ENCODE results near the gene MINAR1.
"Not testable (repeated sequence)": the region's sequence is repeated elsewhere in the genome, so short reads cannot be mapped to it uniquely, and the experiment has no call there.

The MINAR1 gene, protein sequence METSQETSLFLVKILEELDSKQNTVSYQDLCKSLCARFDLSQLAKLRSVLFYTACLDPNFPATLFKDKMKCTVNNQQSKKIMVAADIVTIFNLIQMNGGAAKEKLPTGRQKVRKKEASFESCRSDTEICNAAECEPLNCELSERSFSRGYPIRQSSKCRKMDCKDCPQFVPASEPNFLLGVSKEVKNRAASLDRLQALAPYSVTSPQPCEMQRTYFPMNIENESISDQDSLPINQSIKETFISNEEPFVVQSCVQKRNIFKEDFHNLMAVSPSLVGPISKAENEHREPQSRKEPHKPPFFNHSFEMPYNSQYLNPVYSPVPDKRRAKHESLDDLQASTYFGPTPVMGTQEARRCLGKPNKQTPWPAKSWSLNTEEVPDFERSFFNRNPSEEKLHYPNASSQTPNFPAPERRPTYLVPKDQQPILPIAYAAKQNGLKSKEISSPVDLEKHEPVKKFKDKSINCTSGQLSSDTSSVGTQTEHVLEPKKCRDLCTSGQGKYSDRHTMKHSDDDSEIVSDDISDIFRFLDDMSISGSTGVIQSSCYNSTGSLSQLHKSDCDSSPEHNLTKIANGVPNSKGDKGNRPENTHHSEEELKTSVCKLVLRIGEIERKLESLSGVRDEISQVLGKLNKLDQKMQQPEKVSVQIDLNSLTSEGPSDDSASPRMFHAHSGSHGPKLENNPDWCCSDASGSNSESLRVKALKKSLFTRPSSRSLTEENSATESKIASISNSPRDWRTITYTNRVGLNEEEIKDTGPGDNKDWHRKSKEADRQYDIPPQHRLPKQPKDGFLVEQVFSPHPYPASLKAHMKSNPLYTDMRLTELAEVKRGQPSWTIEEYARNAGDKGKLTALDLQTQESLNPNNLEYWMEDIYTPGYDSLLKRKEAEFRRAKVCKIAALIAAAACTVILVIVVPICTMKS

DNA sequence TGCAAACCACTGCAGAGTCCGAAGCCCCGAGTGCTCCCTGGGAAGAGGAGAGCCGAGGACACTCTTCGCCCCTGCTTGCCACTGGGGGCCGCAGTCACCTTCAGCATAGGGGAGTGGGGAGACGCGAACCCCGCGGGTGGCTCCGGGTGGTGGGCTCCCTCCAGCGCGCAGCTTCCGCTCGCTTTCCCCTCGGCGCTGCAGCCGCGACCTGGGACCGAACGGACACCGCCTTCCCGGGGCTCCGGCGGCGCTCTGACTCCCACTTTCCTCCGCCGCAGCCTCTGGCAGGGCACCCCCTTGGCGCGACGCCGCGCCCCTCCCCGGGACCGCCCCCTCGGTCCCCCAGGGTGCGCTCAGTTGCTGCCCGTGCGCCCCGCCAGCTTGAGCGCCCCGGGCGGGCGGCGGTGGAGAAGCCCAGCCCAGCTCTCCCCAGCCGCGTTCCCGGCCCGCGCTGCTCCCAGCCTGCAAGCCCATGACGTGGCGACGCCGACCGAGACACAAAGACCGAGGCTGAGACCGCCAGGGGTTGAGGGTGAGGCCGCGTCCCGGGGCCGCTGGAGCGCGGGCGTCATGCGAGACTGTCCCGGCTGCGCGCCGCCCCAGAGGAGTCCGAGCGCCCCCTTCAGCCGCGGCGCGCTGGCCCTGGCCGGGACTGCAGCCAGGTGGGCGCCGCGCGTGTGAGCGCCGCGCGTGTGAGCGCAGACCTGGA, at the start of gene MINAR1:
MINAR1 (plus strand) TSS at position 701 of the 709 bp plus-strand sequence. CDS start 23,812 bp downstream, outside the sequence.
- peak; percentile 8 to 14 for DNase-seq (ENCODE audit: low read depth in 2 of 2)

DNA sequence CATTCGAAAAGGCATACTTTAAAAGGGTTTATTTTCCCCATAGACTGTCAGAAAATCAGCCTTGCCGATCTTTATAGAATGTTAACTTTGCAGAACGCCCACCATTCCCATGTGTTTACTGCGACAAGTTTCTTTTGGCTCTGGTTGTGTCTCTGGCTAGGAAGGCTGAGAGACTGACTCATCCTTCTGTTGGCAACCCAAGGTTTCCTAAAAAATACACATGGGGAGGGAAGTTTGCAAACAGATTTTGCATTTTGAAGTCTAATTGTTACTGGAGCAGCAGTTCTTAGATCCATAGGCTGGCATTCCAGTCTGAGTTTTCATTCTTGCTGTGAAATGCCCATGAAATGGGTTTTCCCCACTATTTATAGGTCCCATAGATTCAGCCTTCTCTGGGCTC, 37.9 kb upstream of the MINAR1 start:
- no peak for DNase-seq (ENCODE audit: low read depth in 2 of 2)

DNA sequence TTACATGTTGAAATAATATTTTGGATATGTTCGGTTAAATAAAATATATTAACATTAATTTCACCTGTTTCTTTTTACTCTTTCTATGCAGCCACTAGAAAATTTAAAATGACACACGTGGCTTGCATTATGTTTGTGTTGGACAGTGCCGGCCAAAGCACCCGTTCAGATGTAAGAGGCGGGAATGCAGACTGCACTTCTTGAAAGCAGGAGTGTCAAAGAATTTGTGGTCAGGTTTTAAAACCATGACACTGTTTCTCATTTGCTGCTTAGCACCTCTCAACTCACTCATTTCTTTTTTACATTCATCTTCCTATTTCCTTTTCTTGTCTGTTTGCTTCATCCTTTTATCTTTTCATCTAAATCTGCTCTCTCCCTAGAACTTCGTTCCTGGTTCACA, 35.3 kb upstream of the MINAR1 start:
- DNase-seq (ENCODE audit: low read depth in 2 of 2), result no peak

DNA sequence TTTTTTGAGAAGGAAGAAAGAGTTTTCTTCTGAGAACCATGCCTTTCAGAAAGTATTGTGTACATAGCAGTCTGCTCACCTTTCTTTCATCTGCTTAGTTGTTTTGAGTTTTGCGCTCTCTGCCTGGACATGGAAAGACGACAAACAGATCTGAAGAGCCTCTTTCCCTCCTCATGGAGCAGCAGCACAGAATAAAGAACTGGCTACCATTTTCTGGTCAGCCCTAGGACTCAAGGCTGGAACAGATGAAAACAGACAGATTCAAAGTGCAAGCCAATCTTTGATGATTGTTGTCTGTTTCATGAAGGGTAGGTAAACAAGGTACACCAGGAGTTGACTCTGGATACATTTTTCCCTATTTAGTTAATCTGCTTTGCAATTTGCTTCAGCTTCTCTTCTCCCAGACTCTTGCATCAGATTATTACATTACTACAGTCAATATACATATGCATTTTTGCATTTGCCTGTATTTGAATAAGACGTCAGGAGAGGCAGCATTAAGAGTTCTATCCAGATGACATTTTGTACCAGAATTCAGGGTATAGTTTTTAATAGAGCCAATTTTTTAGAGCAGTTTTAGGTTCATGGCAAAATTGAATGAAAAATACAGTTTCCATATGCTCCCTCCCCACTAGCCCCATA, 34.7 kb upstream of the MINAR1 start:
- no peak for DNase-seq (ENCODE audit: low read depth in 2 of 2)

DNA sequence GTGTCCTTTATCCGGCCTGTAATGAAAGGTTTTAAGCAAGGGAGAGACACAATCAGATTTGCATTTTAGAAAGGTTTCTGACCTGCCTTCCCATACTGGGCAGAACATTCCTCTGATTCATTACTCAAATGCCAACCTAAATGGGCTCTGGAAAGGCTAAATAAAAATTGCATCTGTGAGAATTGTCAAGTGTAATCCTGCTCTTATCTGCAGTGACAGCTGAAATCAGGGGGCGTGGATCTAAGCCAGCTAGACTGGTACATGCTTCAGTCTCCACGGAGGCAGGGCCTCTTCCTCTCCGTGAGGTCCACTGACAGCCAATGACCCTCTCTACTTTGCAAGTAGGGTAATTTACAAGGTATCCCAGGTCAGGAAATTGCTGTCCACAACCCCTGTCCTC, 32.5 kb upstream of the MINAR1 start:
- no peak for DNase-seq (ENCODE audit: low read depth in 2 of 2)

DNA sequence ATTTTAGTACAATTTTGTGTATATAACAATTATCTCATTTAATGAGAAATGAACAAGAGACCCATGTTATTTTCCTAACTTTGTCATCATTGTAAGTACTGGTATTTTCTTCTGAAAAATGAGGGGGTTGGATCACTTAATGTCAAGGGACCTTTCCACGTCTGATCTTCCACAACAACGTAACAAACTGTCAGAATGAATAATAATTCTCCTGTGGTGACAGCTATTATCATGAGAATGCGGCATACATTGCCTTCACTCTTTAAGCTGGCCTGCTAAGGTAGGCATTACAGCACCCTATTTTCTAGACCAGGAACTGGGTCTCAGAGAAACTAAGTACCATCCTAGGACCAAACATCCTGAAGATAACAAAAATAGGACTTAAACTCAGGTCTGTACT, 31.5 kb upstream of the MINAR1 start:
- DNase-seq (ENCODE audit: low read depth in 2 of 2), result no peak

DNA sequence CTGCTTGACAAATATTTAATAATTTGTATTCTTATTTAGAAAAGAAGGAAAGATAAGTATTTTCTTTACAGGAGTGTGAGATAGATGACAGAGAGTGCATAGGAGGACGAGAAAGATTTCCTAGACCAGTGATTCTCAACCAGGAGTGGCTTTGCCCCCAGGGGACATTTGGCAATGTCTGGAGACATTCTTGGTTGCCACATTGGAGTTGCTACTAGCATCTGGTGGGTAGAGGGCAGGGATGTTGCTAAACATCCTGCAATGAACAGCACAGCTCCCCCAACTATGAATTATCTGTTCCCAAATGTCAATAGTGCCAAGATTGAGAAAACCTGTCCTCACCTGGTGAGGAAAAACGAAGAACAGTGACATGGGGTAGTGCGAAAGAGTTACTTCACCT, 30.8 kb upstream of the MINAR1 start:
- DNase-seq (ENCODE audit: low read depth in 2 of 2), result no peak

DNA sequence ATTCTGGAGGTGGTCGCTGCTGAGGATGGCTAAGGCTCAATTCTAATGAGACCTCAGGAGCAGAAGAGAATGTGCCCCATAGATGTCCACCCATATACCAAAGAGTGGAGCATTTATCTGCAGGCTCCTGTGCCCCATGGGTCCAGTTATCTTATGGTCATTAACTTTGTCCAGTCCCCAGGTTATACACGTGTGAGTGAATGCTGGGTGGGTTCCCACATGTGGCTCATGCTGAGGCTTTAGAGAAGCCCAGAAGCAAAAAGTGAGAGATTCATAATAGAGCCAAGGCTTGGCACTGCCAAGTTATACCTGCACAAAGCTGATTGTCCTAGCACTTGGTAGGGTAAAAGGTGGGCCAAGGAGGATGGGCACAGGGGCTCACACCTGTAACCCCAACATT, 30.0 kb upstream of the MINAR1 start:
- DNase-seq (ENCODE audit: low read depth in 2 of 2), result no peak

DNA sequence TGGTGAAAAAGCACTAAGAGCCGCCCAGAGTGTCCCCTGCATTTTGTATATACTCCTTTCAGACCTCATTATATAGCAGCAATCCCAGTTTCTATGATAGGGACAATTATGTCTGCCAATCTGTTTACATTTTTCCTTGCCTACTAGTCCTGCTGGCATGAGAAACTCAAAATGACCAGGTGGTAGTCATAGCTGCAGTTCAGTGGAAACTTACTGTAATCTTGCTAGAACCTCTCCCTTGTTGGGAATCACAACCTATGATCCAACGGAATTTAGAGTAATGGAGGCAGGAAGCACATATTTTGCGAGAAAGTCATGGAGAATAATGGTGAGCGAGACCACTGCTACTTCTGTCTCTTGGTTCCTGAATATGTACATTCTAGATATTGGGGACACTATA, 28.6 kb upstream of the MINAR1 start:
- no peak for DNase-seq (ENCODE audit: low read depth in 2 of 2)

DNA sequence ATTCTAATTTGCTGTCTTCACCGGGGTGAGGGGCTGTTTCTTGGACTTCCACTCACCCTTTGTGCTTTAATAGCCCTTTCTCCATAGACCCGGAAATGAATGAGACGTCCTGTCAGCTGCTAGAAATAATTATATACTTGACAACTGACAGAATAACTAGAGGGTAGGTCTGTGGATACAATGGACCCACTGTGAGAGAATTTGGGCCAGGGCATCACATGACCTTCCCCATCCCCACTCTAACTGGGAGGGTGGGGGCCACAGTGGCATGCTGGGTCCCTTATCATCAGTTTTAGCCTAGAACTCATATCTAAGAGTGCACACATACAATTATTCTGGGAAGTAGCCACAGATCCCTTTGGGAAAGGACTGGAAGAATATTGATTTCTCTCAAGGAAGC, 25.9 kb upstream of the MINAR1 start:
- DNase-seq (ENCODE audit: low read depth in 2 of 2), result no peak

DNA sequence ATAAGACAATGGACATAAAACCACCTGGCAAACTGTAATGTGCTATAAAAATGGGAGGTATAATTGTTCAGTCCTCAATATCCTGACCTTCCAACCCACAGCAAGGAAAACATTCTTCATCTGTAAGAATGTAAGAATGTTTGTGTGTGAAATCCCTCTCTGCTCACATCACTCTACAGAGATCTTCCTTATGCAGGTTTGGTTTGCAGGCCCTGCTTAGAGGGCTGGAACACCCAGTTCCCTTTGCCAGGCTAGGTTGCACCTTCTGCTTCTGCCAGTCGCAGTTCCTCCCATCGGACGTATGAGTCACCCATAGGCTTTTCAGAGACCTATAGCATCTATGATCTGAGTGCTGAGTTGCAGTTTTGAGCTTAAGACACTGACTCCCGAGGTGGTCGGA, 24.1 kb upstream of the MINAR1 start:
- no peak for DNase-seq (ENCODE audit: low read depth in 2 of 2)

DNA sequence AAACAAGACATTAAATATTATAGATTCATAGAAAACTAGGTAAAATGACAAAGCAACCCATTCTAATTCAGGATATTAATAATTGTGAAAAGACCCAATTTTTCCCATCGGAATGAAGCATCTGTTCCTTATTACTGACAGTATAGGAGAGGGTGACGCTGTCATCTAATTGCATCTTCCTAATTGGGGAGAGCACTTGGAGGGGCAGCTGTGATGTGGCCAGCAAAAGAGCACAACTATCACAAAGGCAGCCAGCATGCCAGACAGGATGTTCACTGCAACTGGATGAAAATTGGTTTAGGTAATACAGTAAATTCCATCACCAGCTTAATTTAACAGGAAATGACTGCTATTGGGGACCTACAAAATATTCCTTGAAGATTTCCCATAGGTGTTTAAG, 21.9 kb upstream of the MINAR1 start:
- DNase-seq (ENCODE audit: low read depth in 2 of 2), result no peak

DNA sequence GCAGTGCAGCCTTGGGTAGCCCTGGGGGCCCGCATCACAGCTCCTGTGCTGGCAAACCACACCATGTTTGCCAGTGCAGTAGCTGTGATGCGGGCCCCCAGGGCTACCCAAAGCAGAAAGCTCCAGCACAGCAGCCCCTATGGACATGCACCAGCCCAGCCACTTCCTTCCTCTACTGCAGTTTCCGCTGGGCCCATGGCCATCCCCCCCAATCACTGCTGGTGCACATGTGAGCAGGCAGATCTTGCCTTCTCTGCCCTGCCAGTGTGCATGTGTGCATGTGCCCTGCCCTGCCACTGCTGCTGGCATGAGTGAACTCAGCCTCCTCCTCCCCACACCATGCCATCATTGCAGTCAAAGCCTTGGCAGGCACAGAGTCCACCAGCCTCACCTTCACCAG, 20.1 kb upstream of the MINAR1 start:
- no peak for DNase-seq (ENCODE audit: low read depth in 2 of 2)

DNA sequence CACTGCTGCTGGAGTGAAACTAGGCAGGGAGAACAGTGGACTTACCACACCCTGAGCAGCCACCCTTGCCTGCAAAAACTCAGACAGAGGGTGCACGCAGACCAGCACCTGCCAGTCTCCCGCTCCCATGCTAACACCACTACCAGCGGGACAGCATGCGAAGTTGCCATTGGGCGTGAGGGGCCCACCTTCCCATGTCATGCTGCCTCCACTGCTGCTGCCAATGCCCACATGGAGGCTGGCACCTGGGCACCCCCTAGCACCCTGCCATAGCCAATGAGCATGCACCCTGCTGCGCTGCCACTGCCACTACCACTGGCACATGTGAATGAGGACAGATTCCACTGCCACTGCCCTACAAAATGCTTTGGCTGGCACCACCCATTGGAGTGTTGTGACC, 19.7 kb upstream of the MINAR1 start:
- DNase-seq (ENCODE audit: low read depth in 2 of 2), result no peak

DNA sequence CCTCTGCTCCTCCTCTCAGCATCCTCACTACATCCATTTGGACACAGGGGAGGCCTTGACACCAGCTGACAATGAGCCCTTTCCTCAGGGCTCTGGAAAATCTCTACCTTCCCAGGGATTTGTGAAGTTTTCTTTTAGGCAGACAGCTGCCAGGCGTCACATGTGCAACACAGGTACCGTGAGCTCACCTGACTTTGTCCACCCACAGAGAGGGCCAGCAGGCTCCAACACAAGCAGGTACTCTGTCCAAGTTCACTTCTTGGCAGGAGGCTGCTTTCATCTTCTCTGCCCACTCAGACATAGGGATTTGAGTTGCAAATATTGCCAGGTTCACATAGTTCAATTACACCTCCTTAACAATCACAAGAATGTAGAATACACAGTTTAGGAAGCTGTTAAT, 15.3 kb upstream of the MINAR1 start:
- DNase-seq (ENCODE audit: low read depth in 2 of 2), result no peak

DNA sequence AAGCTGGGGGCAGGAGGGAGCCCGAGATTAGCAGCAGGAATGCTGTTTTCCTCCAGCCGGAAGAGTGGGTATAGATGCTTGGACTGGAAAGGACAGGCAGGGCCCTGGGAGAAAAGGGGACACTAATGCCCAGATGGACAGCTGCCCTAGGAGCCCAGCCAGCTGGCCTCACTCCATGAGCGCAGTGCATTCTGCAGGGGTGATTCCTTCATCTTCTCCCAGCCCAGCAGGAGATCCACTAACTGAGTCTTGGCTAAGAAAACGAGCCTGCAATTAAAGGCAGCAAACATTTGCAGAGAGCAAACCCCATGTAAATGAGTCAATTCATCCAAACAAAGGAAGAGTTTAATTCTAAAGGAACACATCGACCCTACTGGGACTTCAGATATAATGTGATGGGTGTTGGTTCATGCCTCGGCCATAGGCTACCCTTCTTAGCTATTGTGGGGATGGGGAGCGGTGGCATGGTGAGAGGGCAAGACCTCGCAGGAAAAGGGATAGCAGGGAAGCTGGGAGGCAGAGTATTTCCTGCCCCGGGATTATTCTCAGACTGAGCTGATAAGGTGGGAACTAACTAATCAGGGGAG, 13.3 kb upstream of the MINAR1 start:
- no peak for DNase-seq (ENCODE audit: low read depth in 2 of 2)

DNA sequence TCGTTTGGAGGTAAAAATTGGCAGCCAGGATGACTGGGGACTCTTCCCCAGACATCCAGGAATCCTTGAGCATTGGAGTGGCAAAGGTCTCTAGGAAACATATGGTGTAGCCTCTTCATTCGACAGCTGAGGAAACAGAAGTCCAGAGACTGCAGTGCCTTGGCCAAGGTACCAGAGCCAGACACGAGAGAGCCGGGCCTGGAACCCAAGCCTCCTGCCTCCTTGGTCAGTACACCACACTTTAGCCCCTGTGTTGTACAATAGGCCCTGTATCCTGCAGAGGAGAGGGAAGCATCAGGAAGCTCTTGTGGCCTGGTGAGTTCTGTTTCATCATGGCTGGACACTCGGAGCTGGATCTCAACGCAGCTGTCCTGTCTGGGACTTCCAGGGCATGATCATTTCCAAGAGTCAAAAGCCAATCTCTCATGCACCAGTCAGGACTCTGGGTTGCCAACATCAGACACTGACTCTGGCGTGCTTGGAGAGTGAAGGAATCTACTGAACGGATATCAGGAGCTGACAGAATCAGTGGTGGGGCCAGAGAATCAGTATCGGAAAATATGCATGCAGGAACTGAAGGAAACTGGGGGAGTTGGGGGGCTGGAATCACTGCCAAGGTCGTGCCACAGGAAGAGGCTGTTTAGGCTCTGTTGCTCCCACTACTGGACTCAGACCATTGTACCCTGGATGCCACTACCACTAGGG, 6.4 kb upstream of the MINAR1 start:
- DNase-seq (ENCODE audit: low read depth in 2 of 2), result no peak

DNA sequence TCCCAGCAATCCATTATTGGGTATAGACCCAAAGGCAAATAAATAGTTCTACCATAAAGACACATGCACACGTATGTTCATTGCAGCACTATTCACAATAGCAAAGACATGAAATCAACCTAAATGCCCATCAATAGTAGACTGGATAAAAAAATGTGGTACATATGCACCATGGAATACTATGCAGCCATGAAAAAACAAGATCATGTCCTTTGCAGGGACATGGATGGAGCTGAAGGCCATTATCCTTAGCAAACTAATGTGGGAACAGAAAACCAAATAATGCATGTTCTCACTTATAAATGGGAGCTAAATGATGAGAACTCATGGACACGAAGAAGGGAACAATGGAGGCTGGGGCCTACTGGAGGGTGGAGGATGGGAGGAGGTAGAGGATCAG, 5.2 kb upstream of the MINAR1 start:
- not testable (repeated sequence) for DNase-seq (ENCODE audit: low read depth in 2 of 2)

DNA sequence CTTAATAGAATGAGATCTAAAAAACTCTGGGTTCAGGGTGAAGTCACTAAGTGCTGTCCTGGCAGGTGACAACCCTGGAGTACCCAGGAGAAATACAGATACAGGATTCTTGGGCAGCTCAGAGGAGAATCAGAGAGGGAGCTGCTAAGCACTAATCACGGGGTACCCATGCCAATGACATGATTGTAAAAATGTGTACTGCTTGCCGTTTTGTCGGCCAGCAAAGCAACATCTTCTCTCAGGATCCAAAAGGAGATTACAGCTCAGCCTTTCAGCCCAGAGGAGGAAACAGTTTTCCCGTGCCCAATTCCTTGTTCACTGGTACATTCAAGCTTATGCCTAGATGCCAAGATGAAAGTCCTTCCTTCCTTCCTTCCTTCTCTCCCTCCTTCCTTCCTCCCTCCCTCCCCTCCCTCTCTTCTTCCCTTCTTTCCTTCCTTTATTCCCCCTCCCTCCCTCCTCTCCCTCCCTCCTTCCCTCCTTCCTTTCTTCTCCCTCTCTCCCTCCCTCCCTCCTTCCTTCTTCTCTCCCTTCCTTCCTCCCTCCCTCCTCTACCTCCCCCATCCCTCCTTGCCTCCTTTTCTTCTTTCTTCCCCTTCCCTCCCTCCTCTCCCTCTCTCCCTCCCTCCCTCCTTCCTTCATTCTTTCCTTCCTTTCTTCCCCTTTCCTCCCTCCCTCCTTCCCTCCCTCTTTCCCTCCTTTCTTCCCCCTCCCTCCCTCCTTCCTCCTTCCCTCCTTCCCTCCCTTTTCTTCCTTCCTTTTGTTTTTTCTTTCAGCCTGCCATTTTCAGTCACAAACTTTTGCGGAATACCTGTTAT, 4.1 kb upstream of the MINAR1 start:
- DNase-seq (ENCODE audit: low read depth in 2 of 2), result no peak
